ENCODE data around the gene TMEM151A. TPM values are rescaled to one million over a fixed set of nuclear protein-coding genes. Genes with fewer than 3 reads are reported as not detected.
A peak's percentile ranks its signal among the peaks of the same experiment; 100 is the strongest.

The TMEM151A gene
- total and polyA plus RNA-seq, 2 experiments from 2014 or later, result 1.0 to 4.4 TPM

DNA sequence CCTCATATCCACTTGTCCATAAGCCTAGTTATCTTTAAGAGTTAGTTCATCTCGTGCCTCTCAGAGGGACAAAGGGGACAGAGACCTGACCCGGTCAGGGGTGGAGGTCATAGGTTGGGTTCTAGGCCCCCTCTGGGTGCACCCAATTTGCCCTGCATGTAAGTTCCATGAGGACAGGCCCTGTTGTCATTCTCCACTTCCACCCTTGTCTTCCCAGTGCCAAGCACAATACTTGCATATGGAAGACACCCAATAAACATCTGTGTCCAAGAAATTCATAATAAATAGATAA, 1.4 kb upstream of the TMEM151A start:
- Histone ChIP-seq H3K27me3 (ENCODE audit: insufficient read depth) (peaks cover 30% of the 10 kb centered on the region), H3K4me1 (ENCODE audit: insufficient read depth) (peaks cover 21% of the 10 kb centered on the region), H3F3A (replicated peaks; ENCODE audit: low read depth) (peaks cover 18% of the 10 kb centered on the region; the same call in 1 of the 2 replicates), H3K4me3 (peak overlapping the region; percentile 94), H3K4me2 (peak overlapping the region; percentile 83; the same call in 1 of the 2 replicates), H2AFZ (no peak overlapping the region; the same call in 1 of the 2 replicates), H3K9me2 (ENCODE audit: insufficient read depth) (no peaks in the 10 kb centered on the region), H3K79me2 (replicated peaks; ENCODE audit: insufficient read depth) (peaks cover 9% of the 10 kb centered on the region), H4K20me1 (replicated peaks; ENCODE audit: insufficient read depth) (no peaks in the 10 kb centered on the region; the same call in 1 of the 2 replicates), H3K36me3 (ENCODE audit: insufficient read depth) (no peaks in the 10 kb centered on the region; the same call in 1 of the 2 replicates), H3K27ac (ENCODE audit: low read depth) (no peak overlapping the region)
- H3K4me3 Mint-ChIP-seq, result peak overlapping the region; percentile 94
- H3K4me1 Mint-ChIP-seq, result peaks cover 21% of the 10 kb centered on the region
- ATAC-seq (no peak), DNase-seq (ENCODE audit: low spot score) (no peak)
- peaks cover 2% of the 10 kb centered on the region; the same call in 1 of the 3 replicates for H3K9me3 Mint-ChIP-seq
- H3K27me3 Mint-ChIP-seq (ENCODE audit: insufficient read depth, low read depth, poor library complexity), result peaks cover 35% of the 10 kb centered on the region
- H3K27ac Mint-ChIP-seq, result no peak overlapping the region
- TF ChIP-seq ZNF114 (CRISPR knock-in tag; IDR thresholded peaks at IDR 0.05) (no peak), CREB1 (CRISPR knock-in tag; IDR thresholded peaks at IDR 0.05; ENCODE audit: low read depth) (no peak), STAT1 (IDR thresholded peaks at IDR 0.05; ENCODE audit: unreplicated experiment) (no peak), POLR2AphosphoS5 (IDR thresholded peaks at IDR 0.05; ENCODE audit: low read depth) (no peak), EZH2phosphoT487 (IDR thresholded peaks at IDR 0.05; ENCODE audit: unreplicated experiment) (no peak), EZH2 (IDR thresholded peaks at IDR 0.05; ENCODE audit: low read depth, unreplicated experiment) (no peak), ZNF331 (CRISPR knock-in tag; IDR thresholded peaks at IDR 0.05; ENCODE audit: low read depth) (no peak), JUNB (IDR thresholded peaks at IDR 0.05; ENCODE audit: unreplicated experiment) (no peak)
- TF ChIP-seq, protein P1, sequence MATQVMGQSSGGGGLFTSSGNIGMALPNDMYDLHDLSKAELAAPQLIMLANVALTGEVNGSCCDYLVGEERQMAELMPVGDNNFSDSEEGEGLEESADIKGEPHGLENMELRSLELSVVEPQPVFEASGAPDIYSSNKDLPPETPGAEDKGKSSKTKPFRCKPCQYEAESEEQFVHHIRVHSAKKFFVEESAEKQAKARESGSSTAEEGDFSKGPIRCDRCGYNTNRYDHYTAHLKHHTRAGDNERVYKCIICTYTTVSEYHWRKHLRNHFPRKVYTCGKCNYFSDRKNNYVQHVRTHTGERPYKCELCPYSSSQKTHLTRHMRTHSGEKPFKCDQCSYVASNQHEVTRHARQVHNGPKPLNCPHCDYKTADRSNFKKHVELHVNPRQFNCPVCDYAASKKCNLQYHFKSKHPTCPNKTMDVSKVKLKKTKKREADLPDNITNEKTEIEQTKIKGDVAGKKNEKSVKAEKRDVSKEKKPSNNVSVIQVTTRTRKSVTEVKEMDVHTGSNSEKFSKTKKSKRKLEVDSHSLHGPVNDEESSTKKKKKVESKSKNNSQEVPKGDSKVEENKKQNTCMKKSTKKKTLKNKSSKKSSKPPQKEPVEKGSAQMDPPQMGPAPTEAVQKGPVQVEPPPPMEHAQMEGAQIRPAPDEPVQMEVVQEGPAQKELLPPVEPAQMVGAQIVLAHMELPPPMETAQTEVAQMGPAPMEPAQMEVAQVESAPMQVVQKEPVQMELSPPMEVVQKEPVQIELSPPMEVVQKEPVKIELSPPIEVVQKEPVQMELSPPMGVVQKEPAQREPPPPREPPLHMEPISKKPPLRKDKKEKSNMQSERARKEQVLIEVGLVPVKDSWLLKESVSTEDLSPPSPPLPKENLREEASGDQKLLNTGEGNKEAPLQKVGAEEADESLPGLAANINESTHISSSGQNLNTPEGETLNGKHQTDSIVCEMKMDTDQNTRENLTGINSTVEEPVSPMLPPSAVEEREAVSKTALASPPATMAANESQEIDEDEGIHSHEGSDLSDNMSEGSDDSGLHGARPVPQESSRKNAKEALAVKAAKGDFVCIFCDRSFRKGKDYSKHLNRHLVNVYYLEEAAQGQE (IDR thresholded peaks at IDR 0.05; ENCODE audit: unreplicated experiment), result no peak
- TF ChIP-seq, protein P2, sequence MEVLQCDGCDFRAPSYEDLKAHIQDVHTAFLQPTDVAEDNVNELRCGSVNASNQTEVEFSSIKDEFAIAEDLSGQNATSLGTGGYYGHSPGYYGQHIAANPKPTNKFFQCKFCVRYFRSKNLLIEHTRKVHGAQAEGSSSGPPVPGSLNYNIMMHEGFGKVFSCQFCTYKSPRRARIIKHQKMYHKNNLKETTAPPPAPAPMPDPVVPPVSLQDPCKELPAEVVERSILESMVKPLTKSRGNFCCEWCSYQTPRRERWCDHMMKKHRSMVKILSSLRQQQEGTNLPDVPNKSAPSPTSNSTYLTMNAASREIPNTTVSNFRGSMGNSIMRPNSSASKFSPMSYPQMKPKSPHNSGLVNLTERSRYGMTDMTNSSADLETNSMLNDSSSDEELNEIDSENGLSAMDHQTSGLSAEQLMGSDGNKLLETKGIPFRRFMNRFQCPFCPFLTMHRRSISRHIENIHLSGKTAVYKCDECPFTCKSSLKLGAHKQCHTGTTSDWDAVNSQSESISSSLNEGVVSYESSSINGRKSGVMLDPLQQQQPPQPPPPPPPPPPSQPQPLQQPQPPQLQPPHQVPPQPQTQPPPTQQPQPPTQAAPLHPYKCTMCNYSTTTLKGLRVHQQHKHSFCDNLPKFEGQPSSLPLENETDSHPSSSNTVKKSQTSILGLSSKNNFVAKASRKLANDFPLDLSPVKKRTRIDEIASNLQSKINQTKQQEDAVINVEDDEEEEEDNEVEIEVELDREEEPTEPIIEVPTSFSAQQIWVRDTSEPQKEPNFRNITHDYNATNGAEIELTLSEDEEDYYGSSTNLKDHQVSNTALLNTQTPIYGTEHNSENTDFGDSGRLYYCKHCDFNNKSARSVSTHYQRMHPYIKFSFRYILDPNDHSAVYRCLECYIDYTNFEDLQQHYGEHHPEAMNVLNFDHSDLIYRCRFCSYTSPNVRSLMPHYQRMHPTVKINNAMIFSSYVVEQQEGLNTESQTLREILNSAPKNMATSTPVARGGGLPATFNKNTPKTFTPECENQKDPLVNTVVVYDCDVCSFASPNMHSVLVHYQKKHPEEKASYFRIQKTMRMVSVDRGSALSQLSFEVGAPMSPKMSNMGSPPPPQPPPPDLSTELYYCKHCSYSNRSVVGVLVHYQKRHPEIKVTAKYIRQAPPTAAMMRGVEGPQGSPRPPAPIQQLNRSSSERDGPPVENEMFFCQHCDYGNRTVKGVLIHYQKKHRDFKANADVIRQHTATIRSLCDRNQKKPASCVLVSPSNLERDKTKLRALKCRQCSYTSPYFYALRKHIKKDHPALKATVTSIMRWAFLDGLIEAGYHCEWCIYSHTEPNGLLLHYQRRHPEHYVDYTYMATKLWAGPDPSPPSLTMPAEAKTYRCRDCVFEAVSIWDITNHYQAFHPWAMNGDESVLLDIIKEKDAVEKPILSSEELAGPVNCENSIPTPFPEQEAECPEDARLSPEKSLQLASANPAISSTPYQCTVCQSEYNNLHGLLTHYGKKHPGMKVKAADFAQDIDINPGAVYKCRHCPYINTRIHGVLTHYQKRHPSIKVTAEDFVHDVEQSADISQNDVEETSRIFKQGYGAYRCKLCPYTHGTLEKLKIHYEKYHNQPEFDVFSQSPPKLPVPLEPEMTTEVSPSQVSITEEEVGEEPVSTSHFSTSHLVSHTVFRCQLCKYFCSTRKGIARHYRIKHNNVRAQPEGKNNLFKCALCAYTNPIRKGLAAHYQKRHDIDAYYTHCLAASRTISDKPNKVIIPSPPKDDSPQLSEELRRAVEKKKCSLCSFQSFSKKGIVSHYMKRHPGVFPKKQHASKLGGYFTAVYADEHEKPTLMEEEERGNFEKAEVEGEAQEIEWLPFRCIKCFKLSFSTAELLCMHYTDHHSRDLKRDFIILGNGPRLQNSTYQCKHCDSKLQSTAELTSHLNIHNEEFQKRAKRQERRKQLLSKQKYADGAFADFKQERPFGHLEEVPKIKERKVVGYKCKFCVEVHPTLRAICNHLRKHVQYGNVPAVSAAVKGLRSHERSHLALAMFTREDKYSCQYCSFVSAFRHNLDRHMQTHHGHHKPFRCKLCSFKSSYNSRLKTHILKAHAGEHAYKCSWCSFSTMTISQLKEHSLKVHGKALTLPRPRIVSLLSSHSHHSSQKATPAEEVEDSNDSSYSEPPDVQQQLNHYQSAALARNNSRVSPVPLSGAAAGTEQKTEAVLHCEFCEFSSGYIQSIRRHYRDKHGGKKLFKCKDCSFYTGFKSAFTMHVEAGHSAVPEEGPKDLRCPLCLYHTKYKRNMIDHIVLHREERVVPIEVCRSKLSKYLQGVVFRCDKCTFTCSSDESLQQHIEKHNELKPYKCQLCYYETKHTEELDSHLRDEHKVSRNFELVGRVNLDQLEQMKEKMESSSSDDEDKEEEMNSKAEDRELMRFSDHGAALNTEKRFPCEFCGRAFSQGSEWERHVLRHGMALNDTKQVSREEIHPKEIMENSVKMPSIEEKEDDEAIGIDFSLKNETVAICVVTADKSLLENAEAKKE (CRISPR knock-in tag; IDR thresholded peaks at IDR 0.05), result no peak
- no peaks in the 10 kb centered on the region; the same call in 2 of the 3 replicates for H3K36me3 Mint-ChIP-seq (ENCODE audit: low read depth)
